Activated CD4-positive, alpha-beta T cell treated with anti-CD3 and anti-CD28 coated beads for 36 hours (primary cell): ENCODE results near the gene RAB11FIP4. TPM values are rescaled to one million over a fixed set of nuclear protein-coding genes. Genes with fewer than 3 reads are reported as not detected.

Experiments used
- ATAC-seq: fragments of 200-7000 bp; cut with Tn5 transposase; one replicate; pipeline ENCODE4 v1.10.0; 2021; ENCODE audit warnings: mild to moderate bottlenecking, moderate library complexity
- CTCF ChIA-PET: fragments of 350-600 bp; sonication (Branson Sonifier 250); formaldehyde crosslinking; loops from one replicate; lab custom pipeline; 2021; ENCODE audit warnings: antibody characterized with exemption; lab: Charles Lee
- POLR2A ChIA-PET: fragments of 350-600 bp; sonication (Branson Sonifier 250); formaldehyde crosslinking; loops from one replicate; lab custom pipeline; 2021; ENCODE audit warnings: antibody characterized with exemption, inconsistent platforms; lab: Charles Lee
- DNase-seq: peaks from one replicate; pipeline ENCODE4 v3.0.0-alpha.2; 2020
- H3K27ac Mint-ChIP-seq: one replicate; pipeline ENCODE4 v1.8.0; 2021; ENCODE audit warnings: mixed read lengths
- H3K27me3 Mint-ChIP-seq: one replicate; pipeline ENCODE4 v1.8.0; 2021; ENCODE audit warnings: mixed read lengths
- H3K36me3 Mint-ChIP-seq: one replicate; pipeline ENCODE4 v1.8.0; 2021; ENCODE audit warnings: low read depth, mixed read lengths
- H3K4me1 Mint-ChIP-seq: one replicate; pipeline ENCODE4 v1.8.0; 2021; ENCODE audit warnings: mixed read lengths
- H3K4me3 Mint-ChIP-seq: one replicate; pipeline ENCODE4 v1.8.0; 2021; ENCODE audit warnings: mild to moderate bottlenecking, moderate library complexity, mixed read lengths
- H3K9me3 Mint-ChIP-seq: one replicate; pipeline ENCODE4 v1.8.0; 2021; ENCODE audit warnings: low read depth, mixed read lengths
- intact Hi-C, 2 experiments: fragments of 100-400 bp; cut with DNase I in 1 of 2; cut with micrococcal nuclease in 1 of 2; formaldehyde crosslinking; loops; one replicate each; pipeline versions ENCODE4 v1.14.2 to v1.15.1; 2022 to 2024; cut with DNase I, micrococcal nuclease
- total RNA-seq, 2 experiments: library from RNA; stranded (reverse); gene quantifications; one replicate each; pipeline ENCODE4 v1.2.3, GENCODE V29; 2021

Gene RAB11FIP4
- total RNA-seq, 2 experiments from 2014 or later = 30.3 to 41.4 TPM

- CTCF ChIA-PET = interaction anchor here (0.6 kb wide), 1 partner anchor 431 kb away, joined by 3 read pairs; no protein-coding TSS in a partner anchor
- no peak for DNase-seq
- Mint-ChIP-seq H3K4me1 (no peaks in the 10 kb centered on the region), H3K4me3 (no peak overlapping the region), H3K9me3 (peaks cover 4% of the 10 kb centered on the region), H3K27ac (no peak overlapping the region), H3K27me3 (peaks cover 8% of the 10 kb centered on the region), H3K36me3 (no peaks in the 10 kb centered on the region)
- ATAC-seq = no peak
- POLR2A ChIA-PET = no interaction called here
- intact Hi-C loops = no loop called here
Measured at GRCh38 chr17:31425282-31426040, 34.0 kb downstream of the RAB11FIP4 start.

- Mint-ChIP-seq H3K27ac (no peak overlapping the region), H3K27me3 (peaks cover 8% of the 10 kb centered on the region), H3K36me3 (no peaks in the 10 kb centered on the region), H3K9me3 (no peaks in the 10 kb centered on the region), H3K4me3 (no peak overlapping the region), H3K4me1 (peaks cover under 1% of the 10 kb centered on the region)
- CTCF ChIA-PET = no interaction called here
- no peak for ATAC-seq
- intact Hi-C loops = no loop called here
- POLR2A ChIA-PET = no interaction called here
- no peak for DNase-seq
Measured at GRCh38 chr17:31427684-31428083, 36.2 kb downstream of the RAB11FIP4 start.

GRCh38 chr17:31428111-31428510 is 36.6 kb downstream of the RAB11FIP4 start:
- CTCF ChIA-PET = interaction anchor here (1.5 kb wide), 1 partner anchor 9 kb away, joined by 4 read pairs; no protein-coding TSS in a partner anchor
- peaks cover 8% of the 10 kb centered on the region for H3K27me3 Mint-ChIP-seq

GRCh38 chr17:31428512-31428911 is 37.0 kb downstream of the RAB11FIP4 start:
- Mint-ChIP-seq H3K36me3 (no peaks in the 10 kb centered on the region), H3K27me3 (peaks cover 8% of the 10 kb centered on the region), H3K4me3 (no peak overlapping the region), H3K27ac (no peak overlapping the region), H3K9me3 (no peaks in the 10 kb centered on the region), H3K4me1 (peaks cover 8% of the 10 kb centered on the region)
- DNase-seq (no peak), ATAC-seq (no peak)
- ChIA-PET POLR2A (no interaction called here), CTCF (interaction anchor here (1.5 kb wide), 1 partner anchor 9 kb away, joined by 4 read pairs; no protein-coding TSS in a partner anchor)
- intact Hi-C loops = no loop called here

More at GRCh38 chr17:31428111-31428510, 36.6 kb downstream of the RAB11FIP4 start:
- H3K9me3 Mint-ChIP-seq = no peaks in the 10 kb centered on the region
- DNase-seq (no peak), ATAC-seq (no peak)
- H3K27ac Mint-ChIP-seq = no peak overlapping the region
- H3K4me3 Mint-ChIP-seq = no peak overlapping the region
- POLR2A ChIA-PET = no interaction called here
- intact Hi-C loops = no loop called here
- peaks cover 4% of the 10 kb centered on the region for H3K4me1 Mint-ChIP-seq
- no peaks in the 10 kb centered on the region for H3K36me3 Mint-ChIP-seq

- POLR2A ChIA-PET = no interaction called here
- Mint-ChIP-seq H3K9me3 (no peaks in the 10 kb centered on the region), H3K27ac (no peak overlapping the region)
Measured at GRCh38 chr17:31431098-31431851, 39.8 kb downstream of the RAB11FIP4 start.

GRCh38 chr17:31431852-31432658 is 40.6 kb downstream of the RAB11FIP4 start:
- intact Hi-C loops = no loop called here
- DNase-seq = no peak
- Mint-ChIP-seq H3K27me3 (peaks cover 4% of the 10 kb centered on the region), H3K4me1 (peaks cover 13% of the 10 kb centered on the region), H3K27ac (no peak overlapping the region), H3K4me3 (no peak overlapping the region), H3K9me3 (no peaks in the 10 kb centered on the region), H3K36me3 (no peaks in the 10 kb centered on the region)
- POLR2A ChIA-PET = no interaction called here
- CTCF ChIA-PET = interaction anchor here (0.7 to 1.4 kb wide), 3 partner anchors 42 to 112 kb away, joined by 3 read pairs; no protein-coding TSS in a partner anchor
- ATAC-seq = no peak

More at GRCh38 chr17:31431098-31431851, 39.8 kb downstream of the RAB11FIP4 start:
- DNase-seq = no peak
- H3K4me3 Mint-ChIP-seq = no peak overlapping the region
- CTCF ChIA-PET = interaction anchor here (0.7 to 1.4 kb wide), 2 partner anchors 79 to 112 kb away, joined by 3 read pairs; no protein-coding TSS in a partner anchor
- ATAC-seq = no peak
- peaks cover 13% of the 10 kb centered on the region for H3K4me1 Mint-ChIP-seq
- no peaks in the 10 kb centered on the region for H3K36me3 Mint-ChIP-seq
- peaks cover 4% of the 10 kb centered on the region for H3K27me3 Mint-ChIP-seq
- intact Hi-C loops = no loop called here

GRCh38 chr17:31433091-31433790 is 41.8 kb downstream of the RAB11FIP4 start:
- DNase-seq (peak; percentile 46), ATAC-seq (peak; percentile 71)
- ChIA-PET CTCF (interaction anchor here (1.1 kb wide), 1 partner anchor 44 kb away, joined by 3 read pairs; no protein-coding TSS in a partner anchor), POLR2A (no interaction called here)
- H3K9me3 Mint-ChIP-seq = no peaks in the 10 kb centered on the region
- intact Hi-C loops = no loop called here
- peaks cover 4% of the 10 kb centered on the region for H3K27me3 Mint-ChIP-seq
- H3K4me3 Mint-ChIP-seq = no peak overlapping the region
- no peaks in the 10 kb centered on the region for H3K36me3 Mint-ChIP-seq
- peaks cover 13% of the 10 kb centered on the region for H3K4me1 Mint-ChIP-seq
- no peak overlapping the region for H3K27ac Mint-ChIP-seq

- DNase-seq = no peak
- Mint-ChIP-seq H3K4me1 (peaks cover 13% of the 10 kb centered on the region), H3K36me3 (no peaks in the 10 kb centered on the region), H3K27me3 (peaks cover 2% of the 10 kb centered on the region), H3K4me3 (no peak overlapping the region), H3K9me3 (no peaks in the 10 kb centered on the region), H3K27ac (no peak overlapping the region)
- CTCF ChIA-PET = interaction anchor here (1.1 to 2.0 kb wide), 3 partner anchors 54 to 93 kb away, joined by 4 to 5 read pairs (median 4); no protein-coding TSS in a partner anchor
- POLR2A ChIA-PET = interaction anchor here (0.6 kb wide), 1 partner anchor 113 kb away, joined by 3 read pairs; no protein-coding TSS in a partner anchor
- intact Hi-C loops = no loop called here
- no peak for ATAC-seq
Measured at GRCh38 chr17:31433811-31434726, 42.6 kb downstream of the RAB11FIP4 start.

GRCh38 chr17:31434727-31435050 is 43.2 kb downstream of the RAB11FIP4 start:
- peaks cover 2% of the 10 kb centered on the region for H3K27me3 Mint-ChIP-seq
- H3K4me3 Mint-ChIP-seq = no peak overlapping the region
- ChIA-PET POLR2A (interaction anchor here (0.6 kb wide), 1 partner anchor 113 kb away, joined by 3 read pairs; no protein-coding TSS in a partner anchor), CTCF (interaction anchor here (0.7 to 2.0 kb wide), 6 partner anchors 13 to 93 kb away, joined by 3 to 5 read pairs (median 4); no protein-coding TSS in a partner anchor)
- ATAC-seq (no peak), DNase-seq (no peak)
- H3K27ac Mint-ChIP-seq = no peak overlapping the region
- peaks cover 13% of the 10 kb centered on the region for H3K4me1 Mint-ChIP-seq
- no peaks in the 10 kb centered on the region for H3K36me3 Mint-ChIP-seq
- intact Hi-C loops = no loop called here
- no peaks in the 10 kb centered on the region for H3K9me3 Mint-ChIP-seq

- Mint-ChIP-seq H3K4me3 (no peak overlapping the region), H3K36me3 (no peaks in the 10 kb centered on the region), H3K27ac (no peak overlapping the region), H3K9me3 (no peaks in the 10 kb centered on the region), H3K27me3 (no peaks in the 10 kb centered on the region), H3K4me1 (peaks cover 13% of the 10 kb centered on the region)
- intact Hi-C loops = no loop called here
- ATAC-seq = no peak
- CTCF ChIA-PET = interaction anchor here (0.7 to 2.0 kb wide), 9 partner anchors 12 to 512 kb away, joined by 3 to 5 read pairs (median 4); no protein-coding TSS in a partner anchor
- POLR2A ChIA-PET = no interaction called here
- DNase-seq = no peak
Measured at GRCh38 chr17:31435581-31435980, 44.1 kb downstream of the RAB11FIP4 start.
